Activated T-cell treated with anti-CD3 and anti-CD28 coated beads, Interleukin-2, amount 50 U/mL, for 72 hours (primary cell): Measurements from ENCODE around the gene EHMT2. TPM values are rescaled to one million over a fixed set of nuclear protein-coding genes. Genes with fewer than 3 reads are reported as not detected.
A peak's percentile ranks its signal among the peaks of the same experiment; 100 is the strongest.
"Not testable (repeated sequence)": the region's sequence is repeated elsewhere in the genome, so short reads cannot be mapped to it uniquely, and the experiment has no call there.

Experiments used
- ATAC-seq, 2 donors: fragments of 150-1000 bp; cut with Tn5 transposase; replicated peaks in 1 of 2; 2 replicates each; pipeline ENCODE4 v1.10.0; 2021; ENCODE audit warnings: moderate library complexity in 2 of 2, mild to moderate bottlenecking in 1 of 2
- DNase-seq, 2 donors: peaks; one replicate each; pipeline ENCODE4 v3.0.0; 2021 to 2022; ENCODE audit warnings: mixed read lengths in 1 of 2
- H3K27ac Mint-ChIP-seq: one replicate; pipeline ENCODE4 v1.8.0; 2022; ENCODE audit warnings: mild to moderate bottlenecking, moderate library complexity, mixed read lengths
- H3K27me3 Mint-ChIP-seq: one replicate; pipeline ENCODE4 v1.8.0; 2022; ENCODE audit warnings: low read depth, mixed read lengths
- H3K36me3 Mint-ChIP-seq, 2 donors: one replicate each; pipeline ENCODE4 v1.8.0; 2022; ENCODE audit warnings: mixed read lengths in 2 of 2, mild to moderate bottlenecking in 1 of 2; ENCODE audit not compliant: insufficient read depth in 2 of 2
- H3K4me1 Mint-ChIP-seq: one replicate; pipeline ENCODE4 v1.8.0; 2022; ENCODE audit warnings: low read depth, mixed read lengths
- H3K4me3 Mint-ChIP-seq, 2 donors: one replicate each; pipeline ENCODE4 v1.8.0; 2022; ENCODE audit warnings: mild to moderate bottlenecking in 2 of 2, mixed read lengths in 2 of 2, moderate library complexity in 2 of 2
- H3K9me3 Mint-ChIP-seq, 2 donors: one replicate each; pipeline ENCODE4 v1.8.0; 2022; ENCODE audit warnings: mixed read lengths in 2 of 2
- total RNA-seq, 2 donors: library from RNA; stranded (reverse); gene quantifications; one replicate each; pipeline ENCODE4 v1.2.3, GENCODE V29; 2022

The EHMT2 gene
- total RNA-seq, 2 donors from 2014 or later: 49.2 to 64.7 TPM

DNA sequence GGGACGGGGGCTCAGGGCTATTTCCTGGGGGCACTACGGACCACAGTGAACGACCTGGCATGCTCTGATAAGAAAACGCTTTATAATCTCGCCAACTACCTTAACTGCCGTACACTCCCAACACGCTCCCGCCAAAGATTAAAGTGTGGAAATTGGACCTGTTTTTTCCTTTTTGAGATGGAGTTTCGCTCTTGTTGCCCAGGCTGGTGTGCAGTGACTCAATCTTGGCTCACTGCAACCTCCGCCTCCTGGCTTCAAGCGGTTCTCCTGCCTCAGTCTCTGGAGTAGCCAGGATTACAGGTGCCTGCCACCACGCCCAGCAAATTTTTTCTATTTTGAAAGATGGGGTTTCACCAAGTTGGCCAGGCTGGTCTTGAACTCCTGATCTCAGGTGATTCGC, 18.4 kb downstream of the EHMT2 start:
- H3K4me3 Mint-ChIP-seq: no peak overlapping the region
- ATAC-seq: no peak

DNA sequence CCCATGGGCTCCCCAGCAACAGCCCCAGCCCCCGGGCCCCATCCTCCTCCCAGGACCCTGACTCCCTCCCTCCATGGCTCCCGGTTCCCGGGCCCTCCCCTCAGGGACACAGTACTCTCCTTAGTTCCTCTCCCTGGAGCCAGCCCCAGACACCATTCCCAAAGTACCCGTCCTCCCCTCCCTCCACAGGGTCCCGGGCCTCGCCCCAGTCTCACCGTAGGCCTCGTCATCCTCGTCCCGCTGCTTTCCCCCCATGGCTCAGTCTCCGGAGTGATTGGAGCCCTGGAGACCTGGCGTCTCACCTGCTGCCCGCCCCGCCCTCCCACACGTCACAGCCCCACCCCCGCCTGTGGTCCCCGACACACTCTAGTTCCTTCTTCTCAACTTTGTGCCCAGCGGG, 18.8 kb downstream of the EHMT2 start, which contains the start of gene SLC44A4:
Gene SLC44A4, minus strand, starts transcription at position 272 of the 400 bp plus-strand sequence. Its CDS starts 17 bp downstream, at position 255.
- H3K4me1 Mint-ChIP-seq: peaks cover 4% of the 10 kb centered on the region
- H3K36me3 Mint-ChIP-seq: peaks cover 8% of the 10 kb centered on the region in 2 donors
- H3K4me3 Mint-ChIP-seq: no peak within 1 kb of the TSS
- H3K9me3 Mint-ChIP-seq: no peaks in the 10 kb centered on the region
- DNase-seq (no peak), ATAC-seq (no peak)
- H3K27ac Mint-ChIP-seq: no peak within 1 kb of the TSS
- no peaks in the 10 kb centered on the region for H3K27me3 Mint-ChIP-seq

More for the DNA sequence above, 18.4 kb downstream of the EHMT2 start:
- Mint-ChIP-seq H3K4me1 (peaks cover 4% of the 10 kb centered on the region), H3K9me3 (no peaks in the 10 kb centered on the region), H3K27ac (no peak overlapping the region), H3K27me3 (no peaks in the 10 kb centered on the region), H3K36me3 (peaks cover 8% of the 10 kb centered on the region in 2 donors)
- DNase-seq: no peak

DNA sequence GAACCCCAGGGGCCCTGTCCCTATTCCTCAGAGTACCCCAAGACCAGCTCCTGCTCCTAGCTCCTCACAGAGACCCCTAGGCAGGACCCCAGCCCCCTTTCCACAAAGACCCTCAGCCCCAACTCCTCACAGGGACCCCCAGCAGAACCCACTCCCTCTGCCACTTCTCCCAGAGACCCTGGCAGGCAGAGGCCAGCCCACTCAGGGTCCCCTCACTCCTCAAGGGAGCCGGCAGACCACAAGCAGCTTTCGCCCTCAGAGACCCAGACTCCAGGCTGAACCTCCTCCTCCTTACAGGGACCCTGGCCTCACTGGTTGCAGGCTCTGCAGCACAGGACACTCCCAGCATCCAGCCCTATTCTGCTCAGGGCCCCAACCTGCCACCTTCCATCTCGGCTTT, 19.3 kb downstream of the EHMT2 start:
- H3K27ac Mint-ChIP-seq: no peak overlapping the region
- H3K9me3 Mint-ChIP-seq: no peaks in the 10 kb centered on the region
- H3K27me3 Mint-ChIP-seq: no peaks in the 10 kb centered on the region
- peaks cover 8% of the 10 kb centered on the region in 2 donors for H3K36me3 Mint-ChIP-seq
- H3K4me3 Mint-ChIP-seq: no peak overlapping the region
- ATAC-seq: no peak
- no peak for DNase-seq
- peaks cover 4% of the 10 kb centered on the region for H3K4me1 Mint-ChIP-seq

DNA sequence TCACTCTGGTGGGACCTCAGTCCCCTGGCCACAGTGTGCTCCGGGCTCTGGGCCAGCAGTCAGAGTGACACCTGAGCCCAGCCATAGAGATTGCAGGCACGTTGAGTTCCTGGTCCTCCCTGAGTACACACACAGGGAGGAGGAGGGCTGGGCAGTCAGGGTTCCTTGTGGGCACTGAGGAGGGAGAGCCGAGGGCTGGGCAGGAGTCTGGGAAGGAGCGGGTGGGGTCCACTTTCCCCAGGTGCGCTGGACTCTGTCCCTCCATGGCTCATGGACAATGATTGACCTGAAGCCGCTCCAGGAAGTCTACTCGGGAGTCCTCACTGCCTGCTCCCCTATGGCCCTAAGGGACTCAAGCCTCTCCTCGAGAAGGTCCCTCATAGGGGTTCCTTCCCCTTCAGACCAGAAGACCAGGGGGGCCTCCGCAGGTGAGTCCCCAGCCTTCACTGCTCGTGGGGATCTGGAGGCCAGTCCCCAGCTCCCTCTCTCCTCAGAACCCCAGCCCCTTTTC, 19.8 kb downstream of the EHMT2 start:
- no peak overlapping the region for H3K4me3 Mint-ChIP-seq
- H3K27me3 Mint-ChIP-seq: no peaks in the 10 kb centered on the region
- no peaks in the 10 kb centered on the region for H3K9me3 Mint-ChIP-seq
- no peak for DNase-seq
- no peak overlapping the region for H3K27ac Mint-ChIP-seq
- peaks cover 8% of the 10 kb centered on the region in 2 donors for H3K36me3 Mint-ChIP-seq
- peaks cover 4% of the 10 kb centered on the region for H3K4me1 Mint-ChIP-seq
- ATAC-seq: peak in 1 of 2 donors; percentile 22

DNA sequence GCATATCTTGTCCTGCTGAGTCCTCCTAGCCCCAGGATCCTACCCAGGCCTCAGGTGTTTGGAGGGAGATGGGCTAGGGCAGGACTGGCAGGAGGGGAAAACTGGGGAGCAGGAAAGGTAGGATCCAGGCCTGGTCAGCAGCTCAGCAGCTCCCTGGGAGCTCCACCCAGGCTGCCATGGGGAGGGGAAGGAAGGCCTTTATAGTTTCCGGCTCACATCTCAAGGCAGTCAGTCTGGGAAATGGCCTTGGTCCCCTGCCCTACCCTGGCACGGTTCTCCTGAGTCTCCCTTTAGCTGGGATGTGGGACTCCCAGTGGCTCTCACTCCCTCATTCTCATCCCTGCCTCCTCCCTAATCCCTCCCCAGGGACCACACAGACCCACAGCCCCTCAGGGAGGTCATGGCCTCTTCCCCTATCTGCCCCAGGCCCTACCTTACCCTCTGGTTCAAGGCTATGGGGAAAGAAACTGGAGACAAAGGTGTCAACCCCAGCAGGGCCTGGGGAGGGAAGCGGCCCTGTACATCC, 20.3 kb downstream of the EHMT2 start:
- H3K36me3 Mint-ChIP-seq: peaks cover 6 to 8% of the 10 kb centered on the region in 2 donors
- peaks cover 4% of the 10 kb centered on the region for H3K4me1 Mint-ChIP-seq
- H3K27me3 Mint-ChIP-seq: no peaks in the 10 kb centered on the region
- no peak overlapping the region for H3K27ac Mint-ChIP-seq
- DNase-seq (no peak), ATAC-seq (peak in 1 of 2 donors; percentile 16)
- no peaks in the 10 kb centered on the region for H3K9me3 Mint-ChIP-seq
- no peak overlapping the region for H3K4me3 Mint-ChIP-seq

DNA sequence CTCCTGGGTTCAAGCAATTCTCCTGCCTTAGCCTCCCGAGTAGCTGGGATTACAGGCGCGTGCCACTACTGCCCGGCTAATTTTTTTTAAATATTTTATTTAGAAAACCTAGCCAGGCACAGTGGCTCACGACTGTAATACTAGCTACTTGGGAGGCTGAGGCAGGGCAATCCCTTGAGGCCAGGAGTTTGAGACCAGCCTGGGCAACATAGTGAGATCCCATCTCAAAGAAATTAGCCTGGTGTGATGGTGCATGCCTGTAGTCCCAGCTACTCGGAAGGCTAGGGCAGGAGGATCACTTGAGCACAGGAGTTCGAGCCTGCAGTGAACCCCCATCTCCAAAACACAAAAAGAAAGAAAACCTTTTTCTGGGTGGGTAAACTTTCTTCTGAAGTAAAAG, 21.1 kb downstream of the EHMT2 start:
- no peaks in the 10 kb centered on the region for H3K27me3 Mint-ChIP-seq
- H3K4me1 Mint-ChIP-seq: peaks cover 4% of the 10 kb centered on the region
- DNase-seq: no peak
- peaks cover 1 to 5% of the 10 kb centered on the region in 2 donors for H3K36me3 Mint-ChIP-seq
- no peak for ATAC-seq
- H3K27ac Mint-ChIP-seq: no peak overlapping the region
- no peak overlapping the region for H3K4me3 Mint-ChIP-seq
- no peaks in the 10 kb centered on the region for H3K9me3 Mint-ChIP-seq

DNA sequence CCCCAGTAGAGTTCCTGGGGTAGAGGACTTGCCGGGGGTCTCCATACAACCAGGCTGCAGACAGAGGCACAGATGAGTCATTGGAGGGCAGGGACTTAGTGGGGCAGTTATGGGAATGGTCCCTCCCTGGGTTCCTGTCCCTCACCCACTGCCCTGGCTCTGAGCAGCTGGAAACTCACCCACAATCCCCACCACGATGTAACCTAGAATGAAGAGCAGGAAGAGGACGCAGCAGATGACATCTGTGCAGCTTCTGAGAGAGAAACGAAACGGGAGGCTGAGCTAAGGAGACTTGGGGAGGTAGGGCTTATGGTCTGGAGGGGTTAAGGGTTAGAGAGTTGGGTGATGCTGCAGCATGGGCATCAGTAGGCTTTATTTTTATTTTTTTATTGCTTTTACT, 21.6 kb downstream of the EHMT2 start:
- ATAC-seq (no peak), DNase-seq (no peak)
- H3K9me3 Mint-ChIP-seq: no peaks in the 10 kb centered on the region
- H3K27me3 Mint-ChIP-seq: no peaks in the 10 kb centered on the region
- no peak overlapping the region for H3K4me3 Mint-ChIP-seq
- peaks cover 4% of the 10 kb centered on the region for H3K4me1 Mint-ChIP-seq
- no peak overlapping the region for H3K27ac Mint-ChIP-seq
- H3K36me3 Mint-ChIP-seq: peaks cover 0 to under 1% of the 10 kb centered on the region in 2 donors

DNA sequence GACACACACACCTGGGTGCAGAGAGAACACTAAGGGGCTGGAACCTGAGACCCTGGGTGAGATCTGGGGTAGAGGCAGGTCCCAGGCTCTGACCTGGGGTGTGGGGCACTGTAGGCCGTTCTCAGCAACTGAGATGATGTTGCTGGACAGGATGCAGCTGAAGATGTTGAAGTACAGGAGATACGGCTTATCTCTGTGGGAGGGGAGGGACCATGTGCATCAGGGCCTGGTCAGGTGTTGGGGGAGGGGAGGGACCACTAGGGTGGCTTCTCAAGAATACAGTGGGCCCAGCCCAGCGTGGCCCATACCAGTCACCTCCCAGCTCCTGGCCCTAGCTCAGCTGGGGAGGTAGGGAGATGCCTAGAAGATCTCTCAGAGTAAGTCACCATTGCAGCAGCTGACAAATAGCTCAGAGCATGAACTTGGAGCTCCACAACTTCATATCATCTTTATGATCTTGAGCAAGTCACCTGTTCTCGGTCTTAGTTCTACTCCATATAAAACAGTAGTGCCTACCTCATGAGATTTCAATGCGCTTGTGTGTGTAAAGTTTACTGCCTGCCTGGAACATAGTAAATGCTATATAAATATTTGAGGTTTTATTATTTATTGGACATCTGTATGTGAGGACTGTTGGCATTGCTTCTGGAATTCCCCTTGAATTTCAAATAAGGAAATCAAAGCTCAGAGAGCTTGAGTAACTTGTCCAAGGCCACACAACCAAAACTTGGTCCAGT, 22.5 kb downstream of the EHMT2 start:
- Mint-ChIP-seq H3K4me1 (peaks cover 4% of the 10 kb centered on the region), H3K9me3 (no peaks in the 10 kb centered on the region), H3K27ac (no peak overlapping the region), H3K27me3 (no peaks in the 10 kb centered on the region), H3K4me3 (no peak overlapping the region), H3K36me3 (no peaks in the 10 kb centered on the region)
- ATAC-seq: no peak
- no peak for DNase-seq

DNA sequence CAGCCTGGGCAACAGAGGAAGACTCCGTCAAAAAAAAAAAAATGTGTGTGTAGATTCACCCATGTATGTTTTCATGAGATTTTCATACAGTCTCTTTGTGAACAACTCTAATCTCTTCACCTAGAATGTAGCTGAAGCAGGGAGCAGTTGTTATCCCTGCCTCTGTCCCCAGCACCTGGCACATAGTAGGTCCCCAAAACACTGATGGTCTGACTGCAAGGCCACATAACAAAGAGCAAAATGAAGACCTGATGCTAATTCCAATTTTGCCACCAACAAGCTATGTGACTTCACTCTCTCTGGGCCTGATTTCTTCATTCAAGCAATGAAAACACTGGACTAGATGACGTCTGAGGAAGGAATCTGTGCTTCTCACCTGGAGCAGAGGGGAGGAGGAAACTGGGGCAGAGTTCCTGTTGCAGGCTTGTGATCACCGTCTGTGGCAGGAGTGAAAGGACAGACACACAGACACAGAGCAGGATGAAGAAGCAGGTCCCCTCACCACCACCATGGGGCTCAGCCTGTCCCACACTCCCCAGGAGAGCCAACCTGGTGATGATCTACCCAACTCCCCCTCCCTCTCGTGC, 23.3 kb downstream of the EHMT2 start:
- Mint-ChIP-seq H3K27me3 (no peaks in the 10 kb centered on the region), H3K9me3 (no peaks in the 10 kb centered on the region), H3K4me1 (peaks cover 4% of the 10 kb centered on the region), H3K27ac (no peak overlapping the region), H3K4me3 (no peak overlapping the region), H3K36me3 (no peaks in the 10 kb centered on the region)
- DNase-seq (no peak), ATAC-seq (no peak)

DNA sequence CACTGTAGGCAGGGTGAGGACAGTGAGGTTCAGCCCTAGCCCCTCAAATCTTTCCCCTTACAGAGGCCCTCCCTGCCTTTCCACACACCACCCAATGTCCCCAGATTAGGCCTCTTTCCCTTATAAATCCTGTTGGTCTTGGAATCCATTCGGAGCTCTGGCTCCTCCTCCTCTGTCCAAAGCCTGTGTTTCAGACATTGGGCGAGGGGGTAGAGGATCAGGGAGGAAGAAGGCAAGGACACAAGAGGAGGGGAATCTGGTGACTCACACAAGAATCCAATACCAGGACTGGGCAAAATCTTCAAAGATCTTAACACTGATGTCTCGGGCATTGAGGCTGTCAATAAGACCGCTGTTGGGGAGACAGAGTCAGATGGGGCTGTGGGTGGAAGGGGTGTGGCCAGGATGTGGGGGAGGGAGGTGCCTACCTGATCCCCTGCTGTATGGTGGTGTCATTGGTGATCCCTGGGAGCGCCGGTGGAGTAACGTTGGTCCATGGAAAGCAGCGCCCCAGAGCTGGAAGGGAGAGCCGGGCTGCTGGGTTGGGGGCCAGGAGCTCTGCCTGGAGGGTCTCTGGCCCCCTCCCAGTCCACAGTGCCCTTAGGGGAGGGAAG, 26.3 kb downstream of the EHMT2 start:
- H3K4me1 Mint-ChIP-seq: peaks cover 4% of the 10 kb centered on the region
- no peak overlapping the region for H3K27ac Mint-ChIP-seq
- H3K36me3 Mint-ChIP-seq: no peaks in the 10 kb centered on the region
- H3K4me3 Mint-ChIP-seq: no peak overlapping the region
- H3K27me3 Mint-ChIP-seq: no peaks in the 10 kb centered on the region
- ATAC-seq (no peak), DNase-seq (no peak)
- no peaks in the 10 kb centered on the region for H3K9me3 Mint-ChIP-seq

DNA sequence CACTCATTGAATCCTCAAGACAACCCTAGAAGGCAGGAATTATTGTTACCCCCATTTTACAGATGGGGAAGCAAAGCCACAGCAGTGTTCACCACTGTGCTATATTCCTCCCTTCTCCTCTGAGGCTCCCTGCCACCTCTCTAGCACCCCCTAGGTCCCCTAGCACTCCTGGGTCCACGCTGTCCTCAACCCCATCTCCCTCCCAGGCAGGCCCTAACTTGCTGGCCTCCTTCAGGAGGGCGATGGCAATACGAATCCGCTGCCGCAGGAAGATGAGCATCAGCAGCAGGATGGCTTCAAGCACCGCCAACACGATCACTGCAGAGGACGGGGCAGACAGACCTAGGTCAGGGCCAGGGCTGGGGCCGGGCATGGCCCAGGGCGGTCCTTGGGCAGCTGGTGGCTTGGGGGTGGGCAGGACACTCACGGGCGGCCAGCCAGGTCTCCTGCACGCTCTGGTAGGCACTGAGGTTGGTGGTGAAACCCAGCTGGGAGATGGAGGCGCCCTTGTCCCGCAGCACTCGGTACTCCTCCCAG, 27.0 kb downstream of the EHMT2 start:
- Mint-ChIP-seq H3K27ac (no peak overlapping the region), H3K36me3 (no peaks in the 10 kb centered on the region), H3K9me3 (no peaks in the 10 kb centered on the region), H3K4me3 (no peak overlapping the region), H3K4me1 (peaks cover under 1% of the 10 kb centered on the region), H3K27me3 (no peaks in the 10 kb centered on the region)
- ATAC-seq (peak in 1 of 2 donors; percentile 29), DNase-seq (no peak)

DNA sequence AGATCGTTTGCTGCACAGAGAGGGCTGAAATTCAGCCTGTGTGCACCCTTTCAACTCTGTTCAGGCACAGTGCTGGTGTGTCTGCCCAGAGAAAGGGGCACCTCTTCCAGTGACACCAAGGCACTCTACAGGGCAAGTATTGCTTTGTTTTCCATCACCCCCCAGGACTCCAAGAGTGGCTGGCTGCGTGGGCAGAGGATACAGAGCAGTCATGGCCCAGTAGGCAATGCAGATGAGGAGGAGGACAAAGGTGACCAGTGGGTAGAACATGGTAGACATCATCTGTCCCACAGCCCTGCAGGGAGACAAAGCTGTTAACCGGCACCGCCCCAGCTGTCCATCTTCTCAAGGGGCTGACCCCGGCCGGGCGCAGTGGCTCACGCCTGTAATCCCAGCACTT, 28.2 kb downstream of the EHMT2 start:
- no peaks in the 10 kb centered on the region for H3K27me3 Mint-ChIP-seq
- H3K4me3 Mint-ChIP-seq: no peak overlapping the region
- no peaks in the 10 kb centered on the region for H3K36me3 Mint-ChIP-seq

DNA sequence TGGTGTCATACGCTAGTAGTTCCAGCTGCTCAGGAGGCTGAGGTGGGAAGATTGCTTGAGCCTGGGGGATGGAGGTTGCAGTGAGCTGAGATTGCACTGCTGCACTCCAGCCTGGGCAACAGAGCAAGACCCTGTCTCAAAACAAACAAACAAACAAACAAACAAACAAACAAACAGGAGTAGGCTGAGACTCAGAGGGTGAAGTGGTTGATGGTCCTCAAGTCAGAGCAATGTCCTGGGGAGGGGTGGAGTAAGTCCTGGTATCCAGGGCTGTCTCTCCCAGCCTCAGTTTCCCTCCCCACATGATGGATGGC, 28.9 kb downstream of the EHMT2 start:
- H3K36me3 Mint-ChIP-seq, H3K27me3 Mint-ChIP-seq, H3K27ac Mint-ChIP-seq, H3K4me3 Mint-ChIP-seq, DNase-seq, H3K4me1 Mint-ChIP-seq, H3K9me3 Mint-ChIP-seq, ATAC-seq: not testable (repeated sequence)

More for the DNA sequence above, 28.2 kb downstream of the EHMT2 start:
- no peak for ATAC-seq
- peaks cover 2% of the 10 kb centered on the region for H3K4me1 Mint-ChIP-seq
- DNase-seq: no peak
- no peak overlapping the region for H3K27ac Mint-ChIP-seq
- no peaks in the 10 kb centered on the region for H3K9me3 Mint-ChIP-seq
